Thyroid gland (tissue), 4 donors: ENCODE measurements around the gene FBXW5.

Source experiments
- POLR2A ChIP-seq, 2 donors: fragments of 450-650 bp; IDR thresholded peaks; one replicate each; pipeline ENCODE4 v1.6.1; 2017; ENCODE audit warnings: antibody characterized with exemption in 2 of 2, mild to moderate bottlenecking in 2 of 2, moderate library complexity in 1 of 2
- TF ChIP-seq, protein P1 (sequence below), 6 experiments: fragments of 200-600 bp in 3 of 6; fragments of 450-650 bp in 3 of 6; sonication (generic) in 3 of 6; IDR thresholded peaks; one replicate each; pipeline ENCODE4 v1.5.1; 2016 to 2019; ENCODE audit warnings: antibody characterized with exemption in 6 of 6, mild to moderate bottlenecking in 2 of 6, inconsistent platforms in 1 of 6, moderate library complexity in 1 of 6

DNA sequence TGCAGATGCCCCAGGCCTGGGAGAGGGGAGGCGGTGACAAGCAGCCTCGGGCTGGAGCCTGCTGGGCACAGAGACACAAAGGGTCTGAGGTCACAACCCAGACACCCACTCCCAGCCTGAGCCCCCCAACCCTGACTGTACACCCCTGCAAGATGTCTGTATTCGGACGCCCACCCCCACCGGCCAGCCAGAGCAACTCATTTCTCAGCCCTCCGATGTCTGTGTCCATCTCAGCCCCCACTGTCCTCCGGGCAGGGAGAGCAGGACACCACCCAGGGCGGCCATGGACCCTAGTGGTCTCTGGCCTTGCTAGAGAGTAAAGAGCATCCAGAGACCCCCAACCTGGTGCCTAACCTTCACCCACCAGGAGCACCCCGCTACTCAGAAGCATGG, 11.4 kb upstream of the FBXW5 start:
- TF ChIP-seq, protein P1, sequence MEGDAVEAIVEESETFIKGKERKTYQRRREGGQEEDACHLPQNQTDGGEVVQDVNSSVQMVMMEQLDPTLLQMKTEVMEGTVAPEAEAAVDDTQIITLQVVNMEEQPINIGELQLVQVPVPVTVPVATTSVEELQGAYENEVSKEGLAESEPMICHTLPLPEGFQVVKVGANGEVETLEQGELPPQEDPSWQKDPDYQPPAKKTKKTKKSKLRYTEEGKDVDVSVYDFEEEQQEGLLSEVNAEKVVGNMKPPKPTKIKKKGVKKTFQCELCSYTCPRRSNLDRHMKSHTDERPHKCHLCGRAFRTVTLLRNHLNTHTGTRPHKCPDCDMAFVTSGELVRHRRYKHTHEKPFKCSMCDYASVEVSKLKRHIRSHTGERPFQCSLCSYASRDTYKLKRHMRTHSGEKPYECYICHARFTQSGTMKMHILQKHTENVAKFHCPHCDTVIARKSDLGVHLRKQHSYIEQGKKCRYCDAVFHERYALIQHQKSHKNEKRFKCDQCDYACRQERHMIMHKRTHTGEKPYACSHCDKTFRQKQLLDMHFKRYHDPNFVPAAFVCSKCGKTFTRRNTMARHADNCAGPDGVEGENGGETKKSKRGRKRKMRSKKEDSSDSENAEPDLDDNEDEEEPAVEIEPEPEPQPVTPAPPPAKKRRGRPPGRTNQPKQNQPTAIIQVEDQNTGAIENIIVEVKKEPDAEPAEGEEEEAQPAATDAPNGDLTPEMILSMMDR (IDR thresholded peaks at IDR 0.05), result no peak
- no peak for TF ChIP-seq POLR2A (IDR thresholded peaks at IDR 0.05)
